HG03039 (cell line): ENCODE results near the gene TTC1.
"Not testable (repeated sequence)": the region's sequence is repeated elsewhere in the genome, so short reads cannot be mapped to it uniquely, and the experiment has no call there.

Experiments used
- ATAC-seq: cut with Tn5 transposase; IDR thresholded peaks from one replicate; pipeline ENCODE4 v1.9.1; 2021; ENCODE audit warnings: mild to moderate bottlenecking, moderate library complexity; ENCODE audit not compliant: unreplicated experiment

TTC1 gene, protein sequence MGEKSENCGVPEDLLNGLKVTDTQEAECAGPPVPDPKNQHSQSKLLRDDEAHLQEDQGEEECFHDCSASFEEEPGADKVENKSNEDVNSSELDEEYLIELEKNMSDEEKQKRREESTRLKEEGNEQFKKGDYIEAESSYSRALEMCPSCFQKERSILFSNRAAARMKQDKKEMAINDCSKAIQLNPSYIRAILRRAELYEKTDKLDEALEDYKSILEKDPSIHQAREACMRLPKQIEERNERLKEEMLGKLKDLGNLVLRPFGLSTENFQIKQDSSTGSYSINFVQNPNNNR

DNA sequence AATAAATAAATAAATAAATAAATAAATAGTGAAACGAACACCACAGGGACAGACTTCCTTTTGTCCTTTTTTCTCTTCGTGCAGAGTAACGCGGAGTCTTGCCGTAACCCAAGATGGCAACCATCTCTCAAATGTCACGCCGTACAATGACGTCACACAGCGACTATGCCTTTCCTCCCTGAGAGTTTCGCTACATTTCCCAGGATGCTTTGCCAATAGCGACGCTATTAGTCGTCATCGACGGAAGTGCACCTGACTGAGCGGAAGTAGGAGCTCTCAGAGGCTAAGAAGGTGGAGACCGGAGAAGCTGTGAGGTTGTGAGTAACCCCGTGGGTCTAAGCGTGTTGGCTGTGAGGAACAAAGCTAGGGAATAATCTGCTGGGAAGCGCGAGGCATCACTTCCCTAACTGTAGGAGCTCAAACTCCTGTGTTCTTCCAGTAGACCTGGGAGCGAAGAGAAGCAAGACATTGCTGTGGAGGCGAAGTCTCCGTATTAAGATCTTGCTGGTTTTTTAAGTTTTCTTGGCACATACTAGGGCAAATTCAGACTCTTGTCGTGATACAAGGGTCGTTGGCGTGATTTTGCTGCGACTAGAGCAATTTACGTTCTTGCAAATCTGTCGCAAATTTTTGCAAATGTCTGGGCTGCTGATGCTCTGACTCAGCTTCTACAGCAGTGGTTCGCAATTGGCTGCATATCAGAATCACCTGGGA is at the start of gene TTC1:
TSS of gene TTC1 (plus strand) at position 263 of the 714 bp plus-strand sequence. CDS start 1,390 bp downstream, outside the sequence.
- peak; percentile 99 for ATAC-seq

GRCh38 chr5:159961176-159962160 is 47.5 kb upstream of the TTC1 start:
- no peak for ATAC-seq

DNA sequence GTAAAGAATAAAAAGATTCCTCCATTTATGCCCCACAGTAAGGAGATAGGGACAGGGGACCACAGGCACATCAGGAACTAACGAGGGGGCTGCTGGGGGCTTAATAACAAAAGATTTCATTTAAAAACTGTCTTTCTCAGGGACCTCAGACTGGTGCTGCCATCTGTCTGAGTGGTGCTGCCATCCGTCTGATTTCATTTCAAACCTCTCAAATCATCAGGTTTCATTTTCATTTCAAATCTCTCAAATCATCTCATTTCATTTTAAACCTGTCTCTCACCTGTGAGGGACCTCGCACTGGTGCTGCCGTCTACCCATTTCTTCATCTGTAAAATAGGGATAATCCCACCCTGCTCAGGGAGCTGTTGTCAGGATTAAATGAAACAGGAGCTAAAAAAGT is 46.7 kb upstream of the TTC1 start:
- ATAC-seq: no peak

DNA sequence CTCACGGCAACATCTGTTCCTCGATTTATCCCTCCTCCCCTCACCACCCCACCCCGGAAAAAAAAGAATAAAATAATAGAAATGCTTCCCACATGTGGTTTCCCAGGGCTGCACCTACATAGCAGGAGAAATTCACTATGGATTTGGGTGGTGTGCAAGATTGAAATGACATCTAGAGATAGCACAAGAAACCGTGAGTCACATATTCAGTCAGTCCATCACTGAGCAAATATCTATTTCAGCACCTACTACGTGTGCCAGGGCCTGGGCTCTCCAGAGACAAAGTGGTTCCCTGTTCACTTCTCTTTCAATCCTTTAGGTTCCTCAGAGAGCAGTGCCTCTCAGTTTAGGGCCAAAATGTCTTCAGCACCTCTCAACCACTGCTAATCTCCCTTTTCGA is 45.0 kb upstream of the TTC1 start:
- ATAC-seq: no peak

- no peak for ATAC-seq
Measured at GRCh38 chr5:159965031-159965837, 43.7 kb upstream of the TTC1 start.

DNA sequence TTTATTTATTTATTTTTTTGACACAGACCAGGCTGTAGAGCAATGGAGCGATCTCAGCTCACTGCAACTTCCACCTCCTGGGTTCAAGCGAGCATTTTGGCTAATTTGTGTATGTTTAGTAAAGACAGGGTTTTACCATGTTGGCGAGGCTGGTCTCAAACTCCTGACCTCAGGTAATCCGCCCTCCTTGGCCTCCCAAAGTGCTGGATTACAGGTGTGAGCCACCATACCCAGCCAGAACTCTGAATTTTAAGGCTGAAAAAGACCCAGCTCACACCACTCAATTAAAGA is 43.2 kb upstream of the TTC1 start:
- ATAC-seq: not testable (repeated sequence)

GRCh38 chr5:159969966-159970365 is 39.0 kb upstream of the TTC1 start:
- no peak for ATAC-seq

DNA sequence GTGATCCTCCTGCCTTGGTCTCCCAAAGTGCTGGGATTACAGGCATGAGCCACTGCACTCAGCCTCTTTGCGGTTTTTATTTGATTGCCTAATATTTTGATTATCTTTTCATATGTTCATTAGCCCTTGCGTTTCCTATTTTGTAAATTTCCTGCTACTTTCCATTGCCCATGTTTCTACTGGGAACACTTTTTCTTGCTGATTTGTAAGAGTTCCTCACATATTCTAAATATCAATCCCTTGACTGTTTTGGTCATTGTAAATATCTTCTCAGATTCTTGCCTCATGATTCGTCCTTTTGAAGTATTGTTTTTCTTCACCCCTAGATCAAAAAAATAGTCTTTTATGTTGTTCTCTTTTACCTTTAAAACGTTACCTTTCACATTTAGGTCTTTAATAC is 37.9 kb upstream of the TTC1 start:
- ATAC-seq: no peak

DNA sequence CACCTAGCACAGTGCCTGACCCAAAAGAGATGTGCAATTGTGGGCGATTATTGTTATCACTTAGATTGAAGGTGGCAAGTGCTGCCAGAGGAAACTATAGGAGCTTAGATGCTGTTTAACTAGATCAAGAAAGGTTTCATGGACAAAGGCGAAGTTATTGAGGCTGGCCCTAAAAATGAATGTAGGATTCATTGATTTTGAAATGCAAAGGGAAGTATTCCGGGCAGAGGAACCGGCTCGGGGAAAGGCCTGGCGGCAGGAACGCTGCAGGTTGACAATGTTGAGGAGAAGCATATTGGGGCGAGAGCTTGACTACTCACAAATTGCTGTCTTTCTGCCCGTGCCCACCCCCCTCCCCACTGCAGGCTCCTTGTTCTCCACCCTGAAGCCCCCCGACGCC is 37.4 kb upstream of the TTC1 start:
- no peak for ATAC-seq

DNA sequence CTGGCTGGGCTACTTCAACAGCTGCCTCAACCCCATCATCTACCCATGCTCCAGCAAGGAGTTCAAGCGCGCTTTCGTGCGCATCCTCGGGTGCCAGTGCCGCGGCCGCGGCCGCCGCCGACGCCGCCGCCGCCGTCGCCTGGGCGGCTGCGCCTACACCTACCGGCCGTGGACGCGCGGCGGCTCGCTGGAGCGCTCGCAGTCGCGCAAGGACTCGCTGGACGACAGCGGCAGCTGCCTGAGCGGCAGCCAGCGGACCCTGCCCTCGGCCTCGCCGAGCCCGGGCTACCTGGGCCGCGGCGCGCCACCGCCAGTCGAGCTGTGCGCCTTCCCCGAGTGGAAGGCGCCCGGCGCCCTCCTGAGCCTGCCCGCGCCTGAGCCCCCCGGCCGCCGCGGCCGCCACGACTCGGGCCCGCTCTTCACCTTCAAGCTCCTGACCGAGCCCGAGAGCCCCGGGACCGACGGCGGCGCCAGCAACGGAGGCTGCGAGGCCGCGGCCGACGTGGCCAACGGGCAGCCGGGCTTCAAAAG is 36.9 kb upstream of the TTC1 start:
- ATAC-seq: no peak

GRCh38 chr5:159972538-159973362 is 36.2 kb upstream of the TTC1 start:
- ATAC-seq: no peak

- ATAC-seq: no peak
Measured at GRCh38 chr5:159975462-159976019, 33.4 kb upstream of the TTC1 start.

- no peak for ATAC-seq
Measured at GRCh38 chr5:159976921-159977320, 32.0 kb upstream of the TTC1 start.

- ATAC-seq: no peak
Measured at GRCh38 chr5:159978358-159978757, 30.6 kb upstream of the TTC1 start.

DNA sequence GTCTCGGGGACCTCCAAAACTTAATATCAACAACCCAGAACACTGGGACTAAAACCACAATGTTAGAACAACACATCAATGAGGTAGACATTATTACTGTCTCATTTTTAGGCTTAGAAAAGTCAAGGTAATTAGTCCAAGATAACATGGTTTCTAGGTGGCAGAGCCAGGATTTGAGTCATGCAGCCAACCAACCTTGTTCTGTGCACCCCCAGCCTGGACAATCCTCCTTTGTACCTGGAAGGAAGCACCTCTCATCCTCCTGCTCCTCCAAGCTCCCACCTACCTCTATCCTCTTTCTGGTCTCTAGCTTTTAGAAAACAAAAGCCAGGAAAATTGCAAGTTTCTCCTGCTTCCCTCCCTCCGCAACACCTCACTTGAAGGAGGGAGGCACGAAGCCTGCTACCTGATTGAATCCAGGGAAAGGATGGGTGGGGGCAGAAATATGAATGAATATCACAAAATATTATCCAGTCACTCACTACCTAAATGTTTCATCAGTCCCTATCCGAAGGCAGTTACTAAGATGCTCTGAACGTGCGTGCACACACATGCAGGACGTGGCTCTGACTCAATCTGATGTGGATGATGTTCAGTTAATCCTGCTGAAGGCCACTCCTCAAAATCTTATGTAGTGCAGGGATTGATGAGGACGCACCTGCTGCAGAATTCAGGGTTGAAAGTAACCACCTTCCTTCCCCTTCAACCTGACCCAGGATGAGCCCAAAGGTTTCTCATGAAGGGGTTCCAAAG is 26.3 kb upstream of the TTC1 start:
- ATAC-seq: no peak

GRCh38 chr5:159987031-159987674 is 21.8 kb upstream of the TTC1 start:
- ATAC-seq: peak; percentile 88

DNA sequence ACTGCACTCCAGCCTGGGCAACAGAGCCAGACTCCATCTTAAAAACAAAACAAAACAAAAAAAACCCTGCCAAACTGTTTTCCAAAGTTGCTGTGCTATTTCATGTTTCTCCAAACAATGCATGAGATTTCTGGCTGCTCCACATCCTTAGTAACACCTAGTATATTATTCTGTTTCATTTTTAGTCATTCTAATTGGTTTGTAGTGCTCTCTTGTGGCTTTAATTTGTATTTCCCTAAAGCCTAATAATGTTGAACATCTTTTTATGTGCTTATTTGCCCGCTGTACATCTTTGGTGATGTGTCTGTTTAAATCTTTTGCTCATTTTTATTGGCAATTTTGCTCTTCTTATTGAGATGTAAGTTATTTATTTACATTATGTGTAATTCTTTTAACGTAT is 18.4 kb upstream of the TTC1 start:
- no peak for ATAC-seq

GRCh38 chr5:159992566-159992965 is 16.4 kb upstream of the TTC1 start:
- ATAC-seq: no peak
